Hepatocyte (in vitro differentiated cells): Measurements from ENCODE around the gene PIGT. TPM values are rescaled to one million over a fixed set of nuclear protein-coding genes. Genes with fewer than 3 reads are reported as not detected.
A peak's percentile ranks its signal among the peaks of the same experiment; 100 is the strongest.

Experiments
- DNase-seq: peaks from one replicate; pipeline ENCODE4 v3.0.0-alpha.2; 2016; ENCODE audit warnings: low spot score
- H2AFZ ChIP-seq: fragments of 200-600 bp; sonication (generic); 2 replicates; pipeline ENCODE4 v1.6.0; 2016; ENCODE audit warnings: antibody characterized with exemption, mild to moderate bottlenecking
- H3K27ac ChIP-seq: fragments of 200-600 bp; sonication (generic); 2 replicates; pipeline ENCODE4 v1.5.1; 2016; ENCODE audit warnings: mild to moderate bottlenecking
- H3K27me3 ChIP-seq: fragments of 200-600 bp; sonication (generic); 2 replicates; pipeline ENCODE4 v1.6.1; 2016
- H3K36me3 ChIP-seq: fragments of 200-600 bp; sonication (generic); replicated peaks from 2 replicates; pipeline ENCODE4 v1.5.1; 2016; ENCODE audit warnings: low read depth; ENCODE audit not compliant: insufficient read depth
- H3K4me1 ChIP-seq: fragments of 200-600 bp; sonication (generic); 2 replicates; pipeline ENCODE4 v1.5.1; 2016; ENCODE audit warnings: mild to moderate bottlenecking, moderate library complexity; ENCODE audit not compliant: insufficient read depth
- H3K4me2 ChIP-seq: fragments of 200-600 bp; sonication (generic); 2 replicates; pipeline ENCODE4 v1.6.0; 2016
- H3K4me3 ChIP-seq: fragments of 200-600 bp; sonication (generic); 2 replicates; pipeline ENCODE4 v1.5.1; 2016; ENCODE audit warnings: mild to moderate bottlenecking
- H3K79me2 ChIP-seq: fragments of 200-600 bp; sonication (generic); 2 replicates; pipeline ENCODE4 v1.6.0; 2017; ENCODE audit warnings: mild to moderate bottlenecking
- H3K9me2 ChIP-seq: fragments of 200-600 bp; sonication (generic); replicated peaks from 2 replicates; pipeline ENCODE4 v1.6.0; 2017; ENCODE audit warnings: mild to moderate bottlenecking; ENCODE audit not compliant: insufficient read depth
- H3K9me3 ChIP-seq: fragments of 200-600 bp; sonication (generic); 2 replicates; pipeline ENCODE4 v1.5.1; 2016; ENCODE audit warnings: low read depth, mild to moderate bottlenecking
- H4K20me1 ChIP-seq: fragments of 200-600 bp; sonication (generic); 2 replicates; pipeline ENCODE4 v1.6.0; 2016; ENCODE audit warnings: mild to moderate bottlenecking; ENCODE audit not compliant: insufficient read depth, poor library complexity, severe bottlenecking
- EZH2 ChIP-seq: fragments of 200-600 bp; sonication (generic); IDR thresholded peaks from 2 replicates; pipeline ENCODE4 v1.6.1; 2016; ENCODE audit warnings: antibody characterized with exemption, mild to moderate bottlenecking, borderline replicate concordance
- EZH2phosphoT487 ChIP-seq: fragments of 200-600 bp; sonication (generic); IDR thresholded peaks from one replicate; pipeline ENCODE4 v1.6.1; 2018; ENCODE audit warnings: antibody characterized with exemption, mild to moderate bottlenecking, low read depth, moderate library complexity; ENCODE audit not compliant: unreplicated experiment, severe bottlenecking
- WGBS: methylation state at CpG from one replicate; pipeline ENCODE4 v1.1.6; 2016; ENCODE audit warnings: low lambda C conversion rate; ENCODE audit errors: missing lambda C conversion rate; 5-methylcytosine and 5-hydroxymethylcytosine counted together
- polyA plus RNA-seq: library from polyadenylated mRNA; unstranded; fragments of >200 nt; fragmentation: Nextera tagmentation; extraction: Ambion mirVana; gene quantifications from 2 replicates; pipeline ENCODE4 v1.2.1, GENCODE V29; 2016
- total RNA-seq: library from RNA; depleted of rRNA; stranded (reverse); fragments of >200 nt; gene quantifications from 2 replicates; pipeline ENCODE4 v1.2.3, GENCODE V29; 2014
- TF ChIP-seq, protein P1 (sequence below): fragments of 200-600 bp; sonication (generic); IDR thresholded peaks from 2 replicates; pipeline ENCODE4 v1.5.1; 2016; ENCODE audit warnings: antibody characterized with exemption, mild to moderate bottlenecking; ENCODE audit not compliant: poor library complexity

Gene PIGT
- total and polyA plus RNA-seq, 2 experiments from 2014 or later: 67.1 to 163 TPM

DNA sequence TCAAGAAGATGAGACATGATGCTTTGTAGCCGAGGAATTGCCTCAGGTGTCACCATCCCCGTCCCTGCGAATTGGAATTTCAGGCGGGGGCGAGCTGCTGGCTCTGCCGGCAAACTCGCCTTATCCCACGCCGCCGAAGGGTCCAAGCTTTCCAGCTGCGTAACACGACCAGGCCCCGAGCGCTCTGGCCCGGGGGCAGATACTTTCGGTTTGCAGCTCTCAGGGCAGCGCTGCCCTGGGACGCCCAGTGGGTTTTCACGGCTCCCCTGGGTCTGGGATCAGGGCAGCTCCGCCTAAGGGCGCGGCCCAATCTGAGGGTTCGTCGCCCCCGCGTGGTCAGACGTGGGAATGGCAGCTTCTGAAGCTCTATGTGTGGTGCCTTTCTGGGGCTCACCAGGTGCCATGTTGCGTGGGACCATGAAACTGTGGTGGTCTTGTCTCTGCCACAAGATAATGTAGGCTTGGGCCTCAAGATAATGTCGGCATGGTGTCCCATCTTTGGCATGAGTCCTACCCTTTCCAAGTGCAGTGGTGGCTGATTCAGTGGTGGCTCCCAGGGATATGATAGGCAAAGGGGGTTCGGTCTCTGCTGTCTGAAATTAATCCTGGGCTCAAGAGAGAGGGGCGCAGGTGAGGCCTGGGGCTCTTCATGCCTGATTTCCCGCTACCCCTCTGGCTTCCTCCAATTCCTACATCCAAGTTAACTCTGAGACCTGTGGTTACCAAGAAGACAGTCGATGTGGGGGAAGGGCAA, 21.0 kb downstream of the PIGT start:
- peak overlapping the region; percentile 47 for H3K27ac ChIP-seq
- no peaks in the 10 kb centered on the region for H3K9me2 ChIP-seq
- DNase-seq: peak; percentile 92
- H3K27me3 ChIP-seq: no peaks in the 10 kb centered on the region
- no peaks in the 10 kb centered on the region for H4K20me1 ChIP-seq
- TF ChIP-seq EZH2phosphoT487: no peak
- TF ChIP-seq, protein P1, sequence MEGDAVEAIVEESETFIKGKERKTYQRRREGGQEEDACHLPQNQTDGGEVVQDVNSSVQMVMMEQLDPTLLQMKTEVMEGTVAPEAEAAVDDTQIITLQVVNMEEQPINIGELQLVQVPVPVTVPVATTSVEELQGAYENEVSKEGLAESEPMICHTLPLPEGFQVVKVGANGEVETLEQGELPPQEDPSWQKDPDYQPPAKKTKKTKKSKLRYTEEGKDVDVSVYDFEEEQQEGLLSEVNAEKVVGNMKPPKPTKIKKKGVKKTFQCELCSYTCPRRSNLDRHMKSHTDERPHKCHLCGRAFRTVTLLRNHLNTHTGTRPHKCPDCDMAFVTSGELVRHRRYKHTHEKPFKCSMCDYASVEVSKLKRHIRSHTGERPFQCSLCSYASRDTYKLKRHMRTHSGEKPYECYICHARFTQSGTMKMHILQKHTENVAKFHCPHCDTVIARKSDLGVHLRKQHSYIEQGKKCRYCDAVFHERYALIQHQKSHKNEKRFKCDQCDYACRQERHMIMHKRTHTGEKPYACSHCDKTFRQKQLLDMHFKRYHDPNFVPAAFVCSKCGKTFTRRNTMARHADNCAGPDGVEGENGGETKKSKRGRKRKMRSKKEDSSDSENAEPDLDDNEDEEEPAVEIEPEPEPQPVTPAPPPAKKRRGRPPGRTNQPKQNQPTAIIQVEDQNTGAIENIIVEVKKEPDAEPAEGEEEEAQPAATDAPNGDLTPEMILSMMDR: peak; percentile 95
- no peaks in the 10 kb centered on the region for H3K4me1 ChIP-seq
- no peaks in the 10 kb centered on the region for H3K9me3 ChIP-seq
- WGBS: 14% methylated on average over 33 of the region's 33 CpGs
- peak overlapping the region; percentile 78 for H3K4me2 ChIP-seq
- H3K36me3 ChIP-seq: no peaks in the 10 kb centered on the region
- H3K79me2 ChIP-seq: no peaks in the 10 kb centered on the region
- peak overlapping the region; percentile 76 for H3K4me3 ChIP-seq
- H2AFZ ChIP-seq: peak overlapping the region; percentile 72

DNA sequence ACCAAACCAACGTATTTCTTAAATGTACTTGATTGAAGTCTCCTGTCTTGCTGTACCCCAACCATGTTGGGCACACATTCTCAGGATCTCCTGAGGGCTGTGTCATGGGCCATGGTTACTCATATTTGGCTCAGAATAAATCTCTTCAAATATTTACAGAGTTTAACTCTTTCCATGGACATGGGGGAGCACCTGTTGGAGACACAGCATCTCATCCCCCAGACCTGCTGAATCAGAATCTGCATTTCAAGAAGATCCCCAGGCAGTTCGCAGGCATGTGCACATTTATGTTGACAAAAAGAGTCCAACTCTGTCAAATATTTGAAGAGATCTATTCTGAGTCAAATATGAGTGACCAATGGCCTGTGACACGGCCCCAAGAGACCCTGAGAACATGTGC, 24.5 kb downstream of the PIGT start:
- no peaks in the 10 kb centered on the region for H3K79me2 ChIP-seq
- no peak overlapping the region for H2AFZ ChIP-seq
- H3K9me2 ChIP-seq: no peaks in the 10 kb centered on the region
- H4K20me1 ChIP-seq: no peaks in the 10 kb centered on the region
- DNase-seq: no peak
- no peaks in the 10 kb centered on the region for H3K36me3 ChIP-seq
- no peaks in the 10 kb centered on the region for H3K9me3 ChIP-seq
- 85% methylated on average over 3 of the region's 3 CpGs for WGBS
- H3K4me1 ChIP-seq: peaks cover 3% of the 10 kb centered on the region
- no peaks in the 10 kb centered on the region for H3K27me3 ChIP-seq
- TF ChIP-seq EZH2 (no peak), EZH2phosphoT487 (no peak)
- TF ChIP-seq, protein P1: no peak
- H3K27ac ChIP-seq: no peak overlapping the region
- no peak overlapping the region for H3K4me2 ChIP-seq
- no peak overlapping the region for H3K4me3 ChIP-seq

DNA sequence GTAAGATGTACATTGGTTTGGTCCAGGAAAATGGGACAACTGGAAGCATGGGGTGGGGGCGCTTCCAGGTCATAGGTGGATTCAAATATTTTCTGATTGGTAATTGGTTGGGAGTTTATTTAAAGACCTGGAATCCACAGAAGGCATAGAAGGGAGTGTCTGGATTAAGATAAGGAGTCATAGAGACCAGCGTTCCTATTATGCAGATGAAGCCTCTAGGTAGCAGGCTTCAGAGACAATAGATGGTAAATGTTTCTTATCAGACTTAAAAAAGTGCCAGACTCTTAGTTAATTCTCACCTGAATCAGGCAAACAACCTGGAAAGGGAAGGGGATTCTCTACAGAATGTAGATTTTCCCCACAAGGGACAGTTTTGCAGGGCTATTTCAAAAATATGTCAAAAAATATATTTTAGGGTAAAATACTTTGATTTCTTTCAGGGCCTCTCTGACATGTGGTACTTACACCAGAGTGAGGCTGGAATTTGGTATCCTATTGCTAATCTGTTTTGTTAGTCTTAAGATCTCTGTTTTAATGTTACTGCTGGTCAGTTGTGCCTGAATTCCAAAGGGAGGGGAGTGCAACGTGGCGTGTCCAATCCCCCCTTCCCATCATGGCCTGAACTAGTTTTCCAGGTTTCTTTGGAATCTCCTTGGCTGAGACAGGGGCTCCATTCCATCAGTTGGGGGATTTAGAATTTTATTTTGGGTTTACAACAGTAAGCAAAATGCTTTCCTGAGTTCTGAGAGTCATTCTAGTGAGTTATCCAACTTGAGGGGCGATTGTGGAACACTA, 25.1 kb downstream of the PIGT start:
- TF ChIP-seq EZH2: no peak
- TF ChIP-seq, protein P1: no peak
- TF ChIP-seq EZH2phosphoT487: no peak
- Histone ChIP-seq H4K20me1 (no peaks in the 10 kb centered on the region), H3K9me3 (no peaks in the 10 kb centered on the region), H3K36me3 (no peaks in the 10 kb centered on the region), H3K9me2 (no peaks in the 10 kb centered on the region), H3K4me3 (no peak overlapping the region), H3K27me3 (no peaks in the 10 kb centered on the region), H3K4me1 (peaks cover 3% of the 10 kb centered on the region), H3K79me2 (no peaks in the 10 kb centered on the region), H3K27ac (peak overlapping the region; percentile 31), H2AFZ (no peak overlapping the region), H3K4me2 (no peak overlapping the region)
- no peak for DNase-seq
- WGBS: 42% methylated on average over 5 of the region's 5 CpGs
